ENCODE results near the gene NTM.

NTM gene

DNA sequence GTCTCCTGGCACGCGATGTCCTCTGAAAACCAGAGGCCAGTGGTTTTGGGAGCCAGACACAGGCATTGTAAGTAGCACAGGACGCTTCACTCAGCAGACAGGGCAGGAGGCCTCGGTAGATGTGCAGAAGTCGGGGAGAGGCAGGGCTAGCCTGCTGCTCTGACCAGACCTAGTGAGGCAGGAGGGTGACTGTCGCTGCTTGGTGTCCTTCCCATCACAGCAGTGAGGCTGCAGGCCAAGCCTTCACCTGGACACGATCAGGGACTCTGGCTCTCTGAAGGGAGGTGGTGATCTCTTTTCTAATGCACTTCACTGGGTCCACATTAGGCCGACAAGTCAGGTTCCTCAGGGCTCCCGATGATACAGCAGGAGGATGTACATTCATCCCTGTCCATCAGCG is 583.7 kb downstream of the NTM start:
- no peaks in the 10 kb centered on the region for H3K9me3 ChIP-seq (ENCODE audit: low read depth, low read length)
- no peak for DNase-seq (ENCODE audit: low read depth, low spot score)
- H3K27ac ChIP-seq, result no peak overlapping the region
- H3K36me3 ChIP-seq (ENCODE audit: insufficient read depth, low read length), result no peaks in the 10 kb centered on the region
- H3K4me3 ChIP-seq, result no peak overlapping the region
- TF ChIP-seq EZH2 (IDR thresholded peaks at IDR 0.05) (no peak), FOXP2 (optimal IDR thresholded peaks at IDR 0.05; ENCODE audit: control extremely low read depth, extremely low read length, insufficient read depth) (no peak), POLR2AphosphoS5 (IDR thresholded peaks at IDR 0.05; ENCODE audit: borderline replicate concordance, low read depth, low read length) (no peak)
- H3K9ac ChIP-seq (ENCODE audit: insufficient read length), result no peak overlapping the region

DNA sequence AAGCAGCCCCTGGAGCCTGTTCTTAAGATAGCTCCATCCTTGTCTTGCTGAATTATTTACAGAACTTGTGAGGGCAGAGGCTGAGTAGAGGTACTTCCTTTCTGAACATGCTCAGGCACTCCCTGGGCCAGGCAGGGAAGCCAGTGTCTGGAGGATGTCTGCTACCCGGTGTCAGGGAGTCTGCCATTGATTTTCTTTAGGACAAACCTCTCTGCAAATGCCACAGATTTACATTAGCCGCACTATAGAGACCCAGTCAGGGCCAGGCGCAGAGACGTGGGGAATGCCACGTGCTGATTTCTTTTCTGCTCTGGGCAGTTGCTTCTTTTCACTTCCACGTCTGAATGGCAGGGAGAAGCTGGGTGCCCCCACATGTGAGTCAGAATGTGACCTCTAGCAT is 585.5 kb downstream of the NTM start:
- no peak for DNase-seq (ENCODE audit: low read depth, low spot score)
- Histone ChIP-seq H3K9ac (ENCODE audit: insufficient read length) (no peak overlapping the region), H3K36me3 (ENCODE audit: insufficient read depth, low read length) (no peaks in the 10 kb centered on the region), H3K9me3 (ENCODE audit: low read depth, low read length) (no peaks in the 10 kb centered on the region), H3K4me3 (no peak overlapping the region), H3K27ac (no peak overlapping the region)
- no peak for TF ChIP-seq POLR2AphosphoS5 (IDR thresholded peaks at IDR 0.05; ENCODE audit: borderline replicate concordance, low read depth, low read length)
- no peak for TF ChIP-seq EZH2 (IDR thresholded peaks at IDR 0.05)
- no peak for TF ChIP-seq FOXP2 (optimal IDR thresholded peaks at IDR 0.05; ENCODE audit: control extremely low read depth, extremely low read length, insufficient read depth)

DNA sequence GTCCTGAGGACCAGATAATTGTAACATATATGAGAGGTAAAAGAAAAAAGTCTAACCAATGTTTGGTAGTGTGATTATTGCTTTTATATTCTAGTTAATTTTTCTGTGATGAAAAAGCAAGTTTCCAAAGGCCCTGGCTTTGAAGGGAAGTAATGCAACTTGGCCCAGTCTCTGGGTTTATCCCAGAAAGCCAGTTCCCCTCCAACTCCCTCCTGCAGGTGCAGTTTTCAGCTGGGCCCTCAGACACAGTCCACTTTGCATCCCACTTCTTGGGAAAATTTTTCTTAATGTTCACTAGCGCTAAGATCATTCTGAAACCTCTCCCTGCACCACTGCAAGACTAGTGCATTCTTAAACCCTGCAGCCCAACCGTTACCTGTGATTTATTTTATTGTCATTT is 586.8 kb downstream of the NTM start:
- H3K4me3 ChIP-seq, result no peak overlapping the region
- no peak overlapping the region for H3K9ac ChIP-seq (ENCODE audit: insufficient read length)
- H3K27ac ChIP-seq, result no peak overlapping the region
- no peaks in the 10 kb centered on the region for H3K9me3 ChIP-seq (ENCODE audit: low read depth, low read length)
- H3K36me3 ChIP-seq (ENCODE audit: insufficient read depth, low read length), result no peaks in the 10 kb centered on the region
- no peak for DNase-seq (ENCODE audit: low read depth, low spot score)
- TF ChIP-seq FOXP2 (optimal IDR thresholded peaks at IDR 0.05; ENCODE audit: control extremely low read depth, extremely low read length, insufficient read depth) (no peak), POLR2AphosphoS5 (IDR thresholded peaks at IDR 0.05; ENCODE audit: borderline replicate concordance, low read depth, low read length) (no peak), EZH2 (IDR thresholded peaks at IDR 0.05) (no peak)

DNA sequence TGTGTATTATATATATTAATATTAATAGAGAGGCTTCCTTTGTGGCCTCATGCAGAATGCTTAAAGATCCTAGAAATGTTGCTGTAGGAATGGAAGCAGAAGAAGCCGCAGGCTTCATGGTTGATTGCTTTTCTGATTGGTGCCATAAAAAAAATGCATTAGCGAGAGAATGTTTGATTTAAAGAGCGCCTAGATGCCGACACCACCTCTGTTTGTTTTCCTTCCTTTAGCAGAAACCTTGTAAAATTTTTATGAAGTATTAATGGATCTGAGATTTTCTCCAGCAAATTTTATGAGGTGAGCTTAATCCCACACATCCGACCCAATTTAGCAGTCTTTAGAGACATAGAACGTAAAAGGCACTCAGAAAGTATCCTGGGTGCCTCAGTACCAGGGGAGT is 587.5 kb downstream of the NTM start:
- Histone ChIP-seq H3K27ac (no peak overlapping the region), H3K9ac (ENCODE audit: insufficient read length) (no peak overlapping the region), H3K4me3 (no peak overlapping the region), H3K36me3 (ENCODE audit: insufficient read depth, low read length) (no peaks in the 10 kb centered on the region), H3K9me3 (ENCODE audit: low read depth, low read length) (no peaks in the 10 kb centered on the region)
- no peak for DNase-seq (ENCODE audit: low read depth, low spot score)
- TF ChIP-seq FOXP2 (optimal IDR thresholded peaks at IDR 0.05; ENCODE audit: control extremely low read depth, extremely low read length, insufficient read depth) (no peak), POLR2AphosphoS5 (IDR thresholded peaks at IDR 0.05; ENCODE audit: borderline replicate concordance, low read depth, low read length) (no peak), EZH2 (IDR thresholded peaks at IDR 0.05) (no peak)

DNA sequence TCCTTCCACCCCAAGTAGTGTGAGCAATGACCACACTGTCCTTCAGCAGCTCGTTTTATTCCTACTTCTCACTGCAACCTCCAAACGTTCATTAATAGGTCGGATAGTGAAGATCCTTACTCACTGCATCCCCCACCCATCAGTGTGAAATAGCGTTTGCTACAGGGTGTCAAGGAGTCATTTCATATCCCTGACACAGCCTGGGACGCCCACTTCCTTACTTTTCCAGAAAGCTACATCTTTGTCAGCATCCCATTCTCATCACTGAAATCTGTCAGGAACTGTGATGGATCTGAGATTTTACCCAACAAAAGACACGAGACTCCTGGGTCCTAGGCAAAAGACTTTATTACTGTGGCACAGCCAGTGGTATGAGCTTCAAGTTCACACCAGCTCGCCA is 592.4 kb downstream of the NTM start:
- Histone ChIP-seq H3K9me3 (ENCODE audit: low read depth, low read length) (no peaks in the 10 kb centered on the region), H3K9ac (ENCODE audit: insufficient read length) (no peak overlapping the region), H3K27ac (no peak overlapping the region), H3K36me3 (ENCODE audit: insufficient read depth, low read length) (no peaks in the 10 kb centered on the region), H3K4me3 (no peak overlapping the region)
- no peak for TF ChIP-seq POLR2AphosphoS5 (IDR thresholded peaks at IDR 0.05; ENCODE audit: borderline replicate concordance, low read depth, low read length)
- TF ChIP-seq EZH2 (IDR thresholded peaks at IDR 0.05), result no peak
- no peak for TF ChIP-seq FOXP2 (optimal IDR thresholded peaks at IDR 0.05; ENCODE audit: control extremely low read depth, extremely low read length, insufficient read depth)
- no peak for DNase-seq (ENCODE audit: low read depth, low spot score)

DNA sequence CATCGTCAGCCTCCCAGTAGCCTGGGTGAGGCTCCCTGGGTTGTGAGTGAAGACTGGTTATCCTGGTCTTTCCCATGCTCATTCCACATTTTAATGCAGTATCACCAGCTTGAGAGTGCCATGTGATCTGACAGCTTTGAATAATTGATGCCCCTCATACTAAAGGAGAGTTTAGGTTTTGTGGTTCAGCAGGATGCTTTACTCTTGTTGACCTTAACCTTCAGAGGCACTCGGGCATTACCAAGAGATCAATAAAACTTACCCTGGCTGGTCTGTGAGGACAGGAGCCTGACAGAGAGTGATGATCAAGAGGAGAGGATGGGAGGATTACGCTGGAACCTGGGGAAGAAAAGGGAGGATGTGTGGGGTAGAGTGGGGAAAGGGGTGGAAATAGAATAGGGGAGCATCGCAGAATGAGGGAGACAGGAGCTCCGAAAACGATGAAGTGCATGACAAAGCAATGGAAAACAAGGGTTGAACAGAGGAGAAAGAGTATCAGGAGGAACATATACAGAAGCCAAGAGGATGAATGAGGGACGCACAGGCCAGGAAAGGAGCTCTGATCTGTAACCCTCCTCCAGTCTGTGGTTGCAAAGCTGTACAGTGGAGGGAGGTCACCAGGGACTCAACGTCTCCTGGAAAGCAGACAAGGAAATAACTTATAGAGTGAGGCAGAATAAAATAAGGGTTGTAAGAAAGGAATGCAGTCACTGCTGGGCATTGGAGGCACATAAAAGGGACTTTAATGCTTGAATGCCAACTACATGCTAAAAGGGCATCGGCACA is 594.5 kb downstream of the NTM start:
- Histone ChIP-seq H3K9me3 (ENCODE audit: low read depth, low read length) (no peaks in the 10 kb centered on the region), H3K9ac (ENCODE audit: insufficient read length) (no peak overlapping the region), H3K36me3 (ENCODE audit: insufficient read depth, low read length) (no peaks in the 10 kb centered on the region), H3K4me3 (no peak overlapping the region), H3K27ac (no peak overlapping the region)
- DNase-seq (ENCODE audit: low read depth, low spot score), result no peak
- TF ChIP-seq FOXP2 (optimal IDR thresholded peaks at IDR 0.05; ENCODE audit: control extremely low read depth, extremely low read length, insufficient read depth) (no peak), POLR2AphosphoS5 (IDR thresholded peaks at IDR 0.05; ENCODE audit: borderline replicate concordance, low read depth, low read length) (no peak), EZH2 (IDR thresholded peaks at IDR 0.05) (no peak)

DNA sequence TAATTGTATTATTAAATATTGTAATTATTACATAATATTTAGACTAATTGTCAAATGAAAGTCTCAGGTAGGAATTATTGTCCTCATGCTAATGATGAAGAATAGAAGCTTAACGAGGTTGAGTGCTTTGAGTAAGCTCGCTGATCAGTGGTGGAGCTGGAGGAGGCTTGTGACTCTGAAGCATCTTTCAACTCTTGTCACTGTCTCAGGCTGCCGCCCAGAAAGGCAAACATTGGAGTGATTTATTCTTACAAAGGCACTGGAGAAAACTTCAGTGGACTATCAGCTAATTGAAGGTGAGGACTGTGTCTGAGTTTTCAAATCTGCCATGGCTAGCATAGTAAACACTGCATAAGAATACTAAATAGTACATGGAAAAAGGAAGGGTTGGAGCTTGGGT is 595.1 kb downstream of the NTM start:
- TF ChIP-seq POLR2AphosphoS5 (IDR thresholded peaks at IDR 0.05; ENCODE audit: borderline replicate concordance, low read depth, low read length) (no peak), FOXP2 (optimal IDR thresholded peaks at IDR 0.05; ENCODE audit: control extremely low read depth, extremely low read length, insufficient read depth) (no peak), EZH2 (IDR thresholded peaks at IDR 0.05) (no peak)
- Histone ChIP-seq H3K36me3 (ENCODE audit: insufficient read depth, low read length) (no peaks in the 10 kb centered on the region), H3K9me3 (ENCODE audit: low read depth, low read length) (no peaks in the 10 kb centered on the region), H3K27ac (no peak overlapping the region), H3K4me3 (no peak overlapping the region), H3K9ac (ENCODE audit: insufficient read length) (no peak overlapping the region)
- no peak for DNase-seq (ENCODE audit: low read depth, low spot score)

DNA sequence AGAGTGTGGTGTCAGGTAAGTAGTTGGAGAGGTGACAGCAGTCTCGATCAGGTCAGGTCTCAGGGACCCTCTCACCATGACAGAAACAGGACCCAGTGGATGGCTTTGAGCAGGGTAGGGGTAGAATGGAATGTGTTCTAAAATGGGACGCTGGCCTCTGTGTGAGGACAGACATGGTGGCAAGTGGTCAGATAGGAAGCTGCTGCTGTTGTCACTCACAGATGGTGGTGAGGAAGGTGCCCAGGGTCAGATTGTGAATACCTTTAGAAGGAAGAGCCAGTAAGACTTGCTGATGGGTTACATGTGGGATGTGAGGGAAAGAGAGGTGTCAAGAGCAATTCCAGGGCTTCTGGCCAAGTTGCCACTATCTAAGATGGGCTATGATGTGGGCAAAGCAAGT is 596.3 kb downstream of the NTM start:
- H3K27ac ChIP-seq, result no peak overlapping the region
- no peak for TF ChIP-seq FOXP2 (optimal IDR thresholded peaks at IDR 0.05; ENCODE audit: control extremely low read depth, extremely low read length, insufficient read depth)
- TF ChIP-seq POLR2AphosphoS5 (IDR thresholded peaks at IDR 0.05; ENCODE audit: borderline replicate concordance, low read depth, low read length), result no peak
- no peak for TF ChIP-seq EZH2 (IDR thresholded peaks at IDR 0.05)
- no peaks in the 10 kb centered on the region for H3K9me3 ChIP-seq (ENCODE audit: low read depth, low read length)
- no peak for DNase-seq (ENCODE audit: low read depth, low spot score)
- H3K36me3 ChIP-seq (ENCODE audit: insufficient read depth, low read length), result no peaks in the 10 kb centered on the region
- H3K4me3 ChIP-seq, result no peak overlapping the region
- no peak overlapping the region for H3K9ac ChIP-seq (ENCODE audit: insufficient read length)

DNA sequence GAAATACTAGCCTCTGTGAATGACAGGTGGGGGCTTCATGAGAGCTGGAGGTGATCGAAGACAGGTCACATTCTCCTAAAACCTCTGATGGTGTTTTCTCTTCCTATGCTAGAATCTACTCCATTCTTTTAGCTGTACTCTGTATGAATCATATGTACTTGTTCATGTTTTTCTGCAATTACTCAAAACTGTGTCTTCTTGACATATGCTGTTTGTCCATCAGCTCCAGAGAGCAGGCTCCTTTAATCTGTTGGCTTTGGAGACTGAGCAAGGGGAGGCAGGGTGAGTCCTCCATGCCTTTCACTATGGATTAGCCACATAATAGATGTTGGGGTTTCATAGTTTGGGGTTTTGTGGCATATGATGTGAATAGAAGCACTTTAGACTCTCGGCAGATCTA is 598.8 kb downstream of the NTM start:
- H3K4me3 ChIP-seq, result no peak overlapping the region

More for the DNA sequence above, 598.8 kb downstream of the NTM start:
- Histone ChIP-seq H3K36me3 (ENCODE audit: insufficient read depth, low read length) (no peaks in the 10 kb centered on the region), H3K9me3 (ENCODE audit: low read depth, low read length) (no peaks in the 10 kb centered on the region), H3K9ac (ENCODE audit: insufficient read length) (no peak overlapping the region), H3K27ac (no peak overlapping the region)
- no peak for DNase-seq (ENCODE audit: low read depth, low spot score)
- no peak for TF ChIP-seq FOXP2 (optimal IDR thresholded peaks at IDR 0.05; ENCODE audit: control extremely low read depth, extremely low read length, insufficient read depth)
- TF ChIP-seq EZH2 (IDR thresholded peaks at IDR 0.05), result no peak
- TF ChIP-seq POLR2AphosphoS5 (IDR thresholded peaks at IDR 0.05; ENCODE audit: borderline replicate concordance, low read depth, low read length), result no peak
